ENCODE measurements around the gene IFITM2.
"Not testable (repeated sequence)": the region's sequence is repeated elsewhere in the genome, so short reads cannot be mapped to it uniquely, and the experiment has no call there.

The IFITM2 gene

DNA sequence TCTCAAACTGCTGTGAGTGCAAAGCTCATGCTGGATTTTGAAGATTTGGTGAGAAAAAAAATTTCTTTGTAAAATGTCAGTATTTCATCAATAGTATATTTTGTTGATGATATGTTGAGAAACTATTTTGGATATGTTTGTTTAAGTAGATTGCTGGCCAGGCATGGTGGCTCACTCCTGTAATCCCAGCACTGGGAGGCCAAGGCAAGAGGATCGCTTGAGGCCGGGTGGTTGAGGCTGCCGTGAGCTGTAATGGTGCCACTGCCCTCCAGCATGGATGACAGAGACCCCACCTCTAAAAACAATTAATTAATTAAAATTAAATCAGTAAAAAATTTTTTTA is 19.9 kb downstream of the IFITM2 start:
- peak overlapping the region; percentile 88 for H3K27ac Mint-ChIP-seq
- peaks cover 23% of the 10 kb centered on the region for H3K27me3 Mint-ChIP-seq
- peaks cover 10% of the 10 kb centered on the region for H3K36me3 Mint-ChIP-seq (ENCODE audit: low read depth)
- H3K4me1 Mint-ChIP-seq (ENCODE audit: low read depth), result peaks cover 39% of the 10 kb centered on the region
- peaks cover 18% of the 10 kb centered on the region for H3K9me3 Mint-ChIP-seq
- H3K4me3 Mint-ChIP-seq, result no peak overlapping the region
- intact Hi-C loops (cut with micrococcal nuclease), result no loop called here

DNA sequence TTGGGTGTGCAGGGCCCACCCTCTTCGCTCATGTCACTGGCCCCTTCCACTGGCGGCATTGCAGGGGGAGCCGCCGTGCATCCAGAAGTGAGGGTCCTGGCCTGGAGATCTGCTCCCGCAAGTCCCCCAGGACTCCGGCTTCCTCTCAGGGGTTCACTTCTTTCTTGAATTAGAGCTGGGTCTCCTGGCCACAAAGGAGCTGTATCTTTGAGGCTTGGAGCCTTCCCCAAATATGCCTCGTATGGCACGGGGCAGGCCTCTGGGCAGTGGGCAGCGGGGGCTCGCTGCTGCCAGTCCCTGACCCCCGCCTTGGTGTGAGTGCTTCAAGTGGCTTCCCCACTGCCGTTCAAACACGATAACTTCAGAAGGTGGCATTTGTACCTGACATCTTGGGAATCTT is 20.4 kb downstream of the IFITM2 start:
- Mint-ChIP-seq H3K4me3 (no peak overlapping the region), H3K4me1 (ENCODE audit: low read depth) (peaks cover 39% of the 10 kb centered on the region), H3K27me3 (peaks cover 26% of the 10 kb centered on the region), H3K36me3 (ENCODE audit: low read depth) (peaks cover 10% of the 10 kb centered on the region), H3K27ac (no peak overlapping the region), H3K9me3 (peaks cover 22% of the 10 kb centered on the region)
- intact Hi-C loops (cut with micrococcal nuclease), result no loop called here

DNA sequence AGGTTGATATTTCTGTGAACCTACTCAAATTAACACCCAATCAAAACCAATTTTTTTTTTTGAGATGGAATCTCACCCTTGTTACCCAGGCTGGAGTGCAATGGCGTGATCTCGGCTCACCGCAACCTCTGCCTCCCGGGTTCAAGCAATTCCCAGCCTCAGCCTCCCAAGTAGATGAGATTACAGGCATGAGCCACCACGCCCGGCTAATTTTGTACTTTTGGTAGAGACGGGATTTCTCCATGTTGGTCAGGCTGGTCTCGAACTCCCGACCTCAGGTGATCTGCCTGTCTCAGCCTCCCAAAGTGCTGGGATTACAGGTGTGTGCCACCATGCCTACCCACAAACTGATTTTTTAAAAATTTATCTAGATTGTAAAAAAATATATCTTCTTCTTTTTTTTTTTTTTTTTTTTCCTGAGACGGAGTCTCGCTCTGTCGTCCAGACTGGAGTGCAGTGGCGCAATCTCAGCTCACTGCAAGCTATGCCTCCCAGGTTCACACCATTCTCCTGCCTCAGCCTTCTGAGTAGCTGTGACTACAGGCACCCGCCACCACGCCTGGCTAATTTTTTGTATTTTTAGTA is 21.0 kb downstream of the IFITM2 start:
- Mint-ChIP-seq H3K27me3 (peaks cover 26% of the 10 kb centered on the region), H3K4me1 (ENCODE audit: low read depth) (peaks cover 39% of the 10 kb centered on the region), H3K9me3 (peaks cover 25% of the 10 kb centered on the region), H3K36me3 (ENCODE audit: low read depth) (peaks cover 10% of the 10 kb centered on the region)
- H3K27ac Mint-ChIP-seq; H3K4me3 Mint-ChIP-seq; intact Hi-C loops (cut with micrococcal nuclease): not testable (repeated sequence)

DNA sequence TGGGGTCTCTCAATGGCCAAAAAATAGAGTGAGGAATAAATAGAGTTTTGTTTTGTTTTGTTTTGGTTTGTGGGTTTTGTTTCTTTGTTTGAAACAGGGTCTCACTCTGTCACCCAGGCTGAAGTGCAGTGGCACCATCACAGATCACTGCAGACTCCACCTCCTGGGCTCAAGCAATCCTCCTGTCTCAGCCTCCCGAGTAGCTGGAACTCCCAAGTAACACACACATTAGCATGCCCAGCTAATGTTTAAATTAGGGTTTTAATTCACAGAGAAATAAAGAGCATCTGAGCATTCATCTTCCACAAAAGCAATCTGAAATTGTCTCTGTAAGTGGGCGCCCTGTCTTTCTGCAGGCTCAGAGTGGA is 22.3 kb downstream of the IFITM2 start:
- Mint-ChIP-seq H3K36me3 (ENCODE audit: low read depth) (peaks cover 10% of the 10 kb centered on the region), H3K4me1 (ENCODE audit: low read depth) (peaks cover 33% of the 10 kb centered on the region), H3K27ac (no peak overlapping the region), H3K9me3 (peaks cover 25% of the 10 kb centered on the region), H3K27me3 (peaks cover 21% of the 10 kb centered on the region), H3K4me3 (no peak overlapping the region)
- intact Hi-C loops (cut with micrococcal nuclease), result no loop called here

DNA sequence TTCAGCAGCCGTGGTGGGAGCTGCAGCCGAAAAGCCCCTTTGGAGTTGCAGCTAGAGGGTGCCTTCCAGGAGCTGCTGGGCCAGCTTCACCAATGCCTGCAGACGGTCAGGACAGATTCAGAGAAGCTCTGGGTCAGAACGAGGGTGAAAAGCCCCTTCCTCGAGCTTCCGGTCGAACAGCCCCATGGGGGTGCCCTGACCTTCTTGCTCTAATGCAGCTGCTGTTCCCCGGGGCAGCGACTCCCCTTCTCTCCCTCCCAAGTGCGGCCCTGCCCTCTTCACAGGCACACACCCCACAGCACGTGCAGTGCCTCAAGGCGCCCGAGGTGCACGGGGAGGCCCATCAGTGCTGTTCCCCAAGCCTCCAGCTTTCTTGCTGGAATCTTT is 22.7 kb downstream of the IFITM2 start:
- intact Hi-C loops (cut with micrococcal nuclease), result no loop called here
- Mint-ChIP-seq H3K27ac (no peak overlapping the region), H3K36me3 (ENCODE audit: low read depth) (peaks cover 10% of the 10 kb centered on the region), H3K4me1 (ENCODE audit: low read depth) (peaks cover 34% of the 10 kb centered on the region), H3K9me3 (peaks cover 25% of the 10 kb centered on the region), H3K4me3 (no peak overlapping the region), H3K27me3 (peaks cover 22% of the 10 kb centered on the region)

DNA sequence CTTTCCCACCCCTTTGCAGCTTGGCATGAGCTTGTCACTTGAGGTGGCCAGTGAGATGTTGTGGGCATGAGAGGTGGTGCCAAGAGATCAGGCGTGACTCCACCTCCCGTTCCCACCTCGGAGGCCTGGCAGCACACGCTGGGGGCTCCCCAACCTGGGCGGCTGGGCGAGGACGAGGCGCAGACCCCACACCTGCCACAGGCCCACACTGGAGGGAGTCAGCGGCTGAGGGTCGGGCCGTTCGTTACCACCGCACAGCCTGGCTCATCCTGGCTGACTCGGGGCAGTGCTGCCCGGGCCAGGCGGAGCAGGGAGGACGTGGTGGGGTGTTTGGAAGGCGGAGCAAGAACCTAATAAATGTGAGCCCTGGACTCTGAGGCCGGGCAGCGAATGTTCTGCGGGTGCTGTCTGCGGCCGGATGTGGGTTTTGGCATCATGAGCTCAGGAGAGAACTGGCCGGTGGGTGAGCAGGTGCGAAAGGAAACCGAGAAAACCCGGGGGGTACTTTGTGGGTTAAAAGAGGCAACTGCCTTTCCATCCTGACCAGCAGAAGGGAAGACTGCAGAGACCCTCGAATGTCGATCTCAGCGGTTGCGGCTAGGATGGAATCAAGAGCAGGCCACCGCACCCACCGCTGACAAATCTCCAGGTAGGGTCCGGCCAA is 23.2 kb downstream of the IFITM2 start:
- no peak overlapping the region for H3K4me3 Mint-ChIP-seq
- H3K4me1 Mint-ChIP-seq (ENCODE audit: low read depth), result peaks cover 34% of the 10 kb centered on the region
- peaks cover 23% of the 10 kb centered on the region for H3K27me3 Mint-ChIP-seq
- H3K36me3 Mint-ChIP-seq (ENCODE audit: low read depth), result peaks cover 10% of the 10 kb centered on the region
- H3K27ac Mint-ChIP-seq, result no peak overlapping the region
- intact Hi-C loops (cut with micrococcal nuclease), result no loop called here
- H3K9me3 Mint-ChIP-seq, result peaks cover 25% of the 10 kb centered on the region

DNA sequence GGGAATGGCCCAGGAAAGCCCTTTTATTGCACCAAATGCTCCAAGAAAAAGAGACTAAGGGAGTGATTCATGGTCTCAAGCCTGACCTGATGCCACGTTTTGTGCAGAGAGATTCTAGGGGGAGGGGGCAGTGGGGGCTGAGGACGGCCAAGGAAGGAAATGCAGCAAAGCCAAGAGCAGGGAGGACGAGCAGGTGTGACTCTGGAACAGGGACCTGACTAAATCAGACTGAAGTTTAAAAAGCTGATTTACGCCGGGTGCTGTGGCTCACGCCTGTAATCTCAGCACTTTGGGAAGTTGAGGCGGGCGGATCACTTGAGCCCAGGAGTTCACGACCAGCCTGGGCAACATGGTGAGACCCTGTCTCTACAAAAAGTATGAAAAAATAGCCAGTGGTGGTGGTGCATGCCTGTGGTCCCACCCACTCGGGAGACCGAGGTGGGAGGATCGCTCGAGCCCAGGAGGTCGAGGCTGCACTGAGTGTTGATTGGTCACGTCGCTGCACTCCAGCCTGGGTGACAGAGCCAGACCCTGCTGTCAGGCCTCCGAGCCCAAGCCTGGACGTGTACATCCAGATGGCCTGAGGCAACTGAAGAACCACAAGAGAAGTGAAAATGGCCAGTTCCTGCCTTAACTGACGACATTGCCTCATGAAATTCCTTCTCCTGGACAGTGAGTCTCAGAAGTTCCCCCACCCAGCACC is 23.9 kb downstream of the IFITM2 start:
- intact Hi-C loops (cut with micrococcal nuclease), result no loop called here
- Mint-ChIP-seq H3K36me3 (ENCODE audit: low read depth) (peaks cover 10% of the 10 kb centered on the region), H3K27me3 (peaks cover 24% of the 10 kb centered on the region), H3K4me1 (ENCODE audit: low read depth) (peaks cover 34% of the 10 kb centered on the region), H3K27ac (no peak overlapping the region), H3K9me3 (peaks cover 25% of the 10 kb centered on the region), H3K4me3 (no peak overlapping the region)

DNA sequence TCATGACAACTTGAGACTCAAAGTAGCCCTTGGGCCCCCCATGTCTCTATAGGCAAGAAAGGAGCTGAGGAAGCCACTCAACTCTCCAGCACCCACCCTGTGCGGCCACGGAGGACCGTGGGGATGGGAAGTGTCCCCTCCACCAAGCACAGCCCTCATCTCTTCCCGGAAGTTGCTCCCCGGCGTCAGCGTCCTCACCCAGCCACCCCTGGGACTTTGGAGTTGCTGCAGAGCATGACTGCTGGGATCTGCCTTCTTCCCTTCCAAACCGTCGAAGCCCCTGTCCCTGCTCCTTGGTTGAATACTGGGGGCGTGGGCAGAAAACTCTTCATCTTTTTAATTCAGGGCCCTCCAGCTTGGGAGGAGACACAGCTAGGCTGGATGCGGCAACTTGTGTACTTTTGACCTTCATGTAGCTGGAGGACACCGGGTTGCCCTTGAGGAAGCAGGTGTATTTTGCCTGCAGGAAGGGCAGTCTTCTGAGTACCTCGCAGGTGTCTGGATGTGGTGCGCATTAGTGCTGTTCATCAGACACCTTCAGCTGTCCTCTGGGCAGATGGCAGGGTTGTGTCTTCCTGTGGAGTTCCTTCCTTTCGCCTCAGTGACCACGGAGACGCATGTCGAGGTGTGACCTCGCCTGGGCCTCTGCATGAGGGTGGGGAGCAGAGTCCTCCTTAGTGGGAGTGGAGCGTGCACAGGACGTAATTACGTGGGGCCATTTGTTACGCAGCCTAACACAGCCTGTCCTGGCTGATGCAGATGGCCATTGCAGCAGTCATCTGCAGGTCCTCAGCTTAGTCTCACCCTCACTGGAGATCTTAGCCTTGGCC is 25.2 kb downstream of the IFITM2 start:
- peaks cover 26% of the 10 kb centered on the region for H3K27me3 Mint-ChIP-seq
- H3K9me3 Mint-ChIP-seq, result peaks cover 25% of the 10 kb centered on the region
- intact Hi-C loops (cut with micrococcal nuclease), result no loop called here
- peaks cover 10% of the 10 kb centered on the region for H3K36me3 Mint-ChIP-seq (ENCODE audit: low read depth)
- H3K27ac Mint-ChIP-seq, result no peak overlapping the region
- H3K4me1 Mint-ChIP-seq (ENCODE audit: low read depth), result peaks cover 29% of the 10 kb centered on the region
- no peak overlapping the region for H3K4me3 Mint-ChIP-seq

DNA sequence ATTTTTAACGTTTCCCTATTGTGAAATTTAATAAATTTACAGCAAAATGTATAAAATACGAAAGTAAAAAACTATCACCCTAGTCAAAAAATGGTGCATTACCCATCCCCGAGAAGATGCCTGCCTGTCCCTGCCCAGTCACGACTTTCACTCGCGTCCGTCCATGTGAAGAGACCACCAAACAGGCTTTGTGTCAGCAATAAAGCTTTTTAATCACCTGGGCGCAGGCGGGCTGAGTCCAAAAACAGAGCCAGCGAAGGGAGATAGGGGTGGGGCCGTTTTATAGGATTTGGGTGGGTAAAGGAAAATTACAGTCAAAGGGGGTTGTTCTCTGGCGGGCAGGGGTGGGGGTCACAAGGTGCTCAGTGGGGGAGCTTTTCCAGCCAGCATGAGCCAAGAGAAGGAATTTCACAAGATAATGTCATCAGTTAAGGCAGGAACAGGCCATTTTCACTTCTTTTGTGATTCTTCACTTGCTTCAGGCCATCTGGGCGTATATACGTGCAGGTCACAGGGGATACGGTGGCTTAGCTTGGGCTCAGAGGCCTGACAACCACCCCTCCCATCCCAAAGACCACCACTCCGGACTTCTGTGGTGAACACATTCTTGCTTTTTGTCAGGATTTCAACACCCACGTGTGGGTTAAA is 26.1 kb downstream of the IFITM2 start:
- Mint-ChIP-seq H3K36me3 (ENCODE audit: low read depth) (peaks cover 10% of the 10 kb centered on the region), H3K9me3 (peaks cover 25% of the 10 kb centered on the region), H3K27me3 (peaks cover 26% of the 10 kb centered on the region), H3K4me1 (ENCODE audit: low read depth) (peaks cover 29% of the 10 kb centered on the region)
- H3K4me3 Mint-ChIP-seq; H3K27ac Mint-ChIP-seq; intact Hi-C loops (cut with micrococcal nuclease): not testable (repeated sequence)

DNA sequence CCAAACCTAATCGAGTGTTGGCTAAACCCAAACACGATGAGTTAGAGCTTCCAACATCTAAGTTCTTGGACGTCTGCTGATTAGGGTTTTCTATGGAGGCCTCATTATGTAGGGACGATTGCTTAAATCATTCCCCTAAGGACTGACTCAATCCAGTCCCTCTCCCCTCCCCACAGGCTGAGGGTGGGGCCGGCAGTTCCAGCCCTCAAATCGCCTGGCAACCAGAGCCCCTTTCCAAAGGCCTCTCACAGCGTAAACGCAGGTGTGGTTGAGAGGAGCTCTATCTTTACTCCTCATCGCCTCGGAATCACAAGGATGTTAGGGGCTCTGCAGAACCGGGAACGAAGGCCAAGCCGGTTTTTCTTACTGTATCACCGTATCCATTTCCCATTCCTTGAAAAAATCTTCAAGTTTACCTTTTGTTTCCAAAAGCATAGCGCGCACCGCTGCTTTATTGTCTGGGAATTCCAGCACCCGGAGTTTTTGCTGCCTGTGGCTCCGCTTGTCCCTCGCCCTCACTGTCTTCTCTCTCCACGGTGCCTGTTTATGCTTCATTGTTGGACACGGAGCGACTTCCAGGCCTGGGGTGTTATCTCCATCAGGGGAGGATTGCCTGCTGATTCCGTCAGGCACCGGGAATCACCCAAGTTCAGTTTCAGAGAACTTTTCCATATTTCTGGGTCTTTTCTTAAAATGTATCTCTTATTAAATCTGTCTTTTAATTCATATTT is 26.8 kb downstream of the IFITM2 start:
- Mint-ChIP-seq H3K27me3 (peaks cover 25% of the 10 kb centered on the region), H3K9me3 (peaks cover 25% of the 10 kb centered on the region), H3K4me3 (no peak overlapping the region), H3K36me3 (ENCODE audit: low read depth) (peaks cover 10% of the 10 kb centered on the region), H3K4me1 (ENCODE audit: low read depth) (peaks cover 22% of the 10 kb centered on the region), H3K27ac (no peak overlapping the region)
- intact Hi-C loops (cut with micrococcal nuclease), result no loop called here

DNA sequence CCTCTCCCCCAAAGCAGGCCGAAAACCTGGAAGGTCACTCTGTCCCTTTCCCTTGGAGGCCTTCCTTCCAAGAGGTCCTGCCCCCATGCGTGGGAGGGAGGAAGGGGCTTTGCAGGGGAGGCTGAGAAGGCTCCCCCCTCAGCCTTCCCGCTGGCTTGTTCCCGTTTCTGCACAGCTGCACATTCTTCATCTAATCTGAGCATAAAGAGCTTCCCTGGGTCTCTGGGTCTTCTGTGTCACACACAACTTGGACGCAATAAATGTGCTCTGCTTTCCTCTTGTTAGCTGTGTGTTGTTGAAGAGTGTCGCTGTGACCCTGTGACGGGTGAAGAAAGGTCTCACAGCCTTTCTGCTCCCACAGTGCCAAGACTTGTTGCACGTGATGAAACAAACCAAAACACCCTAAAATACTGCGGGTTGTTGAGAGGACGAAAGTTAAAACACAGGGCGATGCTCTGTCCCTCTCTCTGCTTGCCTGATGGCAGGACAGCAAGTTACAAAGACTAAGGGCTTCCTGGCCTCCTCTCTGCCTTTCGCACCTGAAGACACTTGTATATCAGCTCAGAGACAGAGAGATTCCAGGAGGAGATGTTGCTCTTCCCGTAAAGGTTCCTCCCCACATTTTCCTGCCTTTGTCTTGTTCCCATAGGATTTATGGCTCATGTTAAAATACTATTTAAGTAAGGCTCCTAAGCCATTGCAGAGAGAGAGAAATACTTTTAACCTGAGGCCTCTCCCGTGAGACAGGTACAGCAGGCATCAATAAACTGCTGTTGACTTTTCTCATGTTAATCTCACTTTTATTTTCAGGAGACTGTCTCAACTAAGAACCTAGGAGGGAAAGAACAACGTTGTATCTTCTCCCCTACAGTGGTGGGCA is 28.4 kb downstream of the IFITM2 start:
- Mint-ChIP-seq H3K9me3 (peaks cover 22% of the 10 kb centered on the region), H3K27ac (peak overlapping the region; percentile 79), H3K4me3 (no peak overlapping the region), H3K36me3 (ENCODE audit: low read depth) (peaks cover 9% of the 10 kb centered on the region), H3K4me1 (ENCODE audit: low read depth) (peaks cover 26% of the 10 kb centered on the region), H3K27me3 (peaks cover 20% of the 10 kb centered on the region)
- intact Hi-C loops (cut with micrococcal nuclease), result no loop called here

DNA sequence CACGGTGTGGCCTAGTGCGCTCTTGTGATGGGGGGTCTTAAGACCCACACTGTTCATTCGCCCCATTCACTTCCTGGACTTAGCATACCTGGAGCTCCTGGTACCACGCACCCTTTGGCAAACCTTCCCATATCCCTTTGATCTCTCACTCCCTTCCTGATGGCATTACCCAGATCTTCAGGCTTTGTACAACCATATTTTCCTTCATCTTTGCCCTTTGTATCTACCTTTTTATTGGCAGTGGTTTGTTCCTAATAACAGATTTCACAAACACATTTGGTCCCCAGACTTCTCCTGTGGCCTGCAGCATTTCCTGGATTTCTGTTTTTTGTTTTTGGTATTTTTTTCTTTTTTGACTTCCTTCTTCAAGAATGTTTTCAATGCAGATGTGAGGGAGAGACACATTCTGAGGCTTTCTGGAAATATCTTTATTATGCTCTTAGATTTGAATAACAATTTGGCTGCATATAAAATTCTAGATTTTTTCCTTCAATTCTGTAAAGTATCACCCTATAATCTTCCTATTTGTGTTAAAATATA is 29.1 kb downstream of the IFITM2 start:
- H3K27ac Mint-ChIP-seq, result peak overlapping the region; percentile 40
- H3K4me3 Mint-ChIP-seq, result no peak overlapping the region
- intact Hi-C loops (cut with micrococcal nuclease), result no loop called here

More for the DNA sequence above, 29.1 kb downstream of the IFITM2 start:
- peaks cover 15% of the 10 kb centered on the region for H3K9me3 Mint-ChIP-seq
- peaks cover 2% of the 10 kb centered on the region for H3K36me3 Mint-ChIP-seq (ENCODE audit: low read depth)
- H3K4me1 Mint-ChIP-seq (ENCODE audit: low read depth), result peaks cover 33% of the 10 kb centered on the region
- peaks cover 19% of the 10 kb centered on the region for H3K27me3 Mint-ChIP-seq
